ENCODE data around the gene GPC6. TPM values are rescaled to one million over a fixed set of nuclear protein-coding genes. Genes with fewer than 3 reads are reported as not detected.

GPC6 gene
- total RNA-seq, 1 experiment from 2014 or later: not detected

DNA sequence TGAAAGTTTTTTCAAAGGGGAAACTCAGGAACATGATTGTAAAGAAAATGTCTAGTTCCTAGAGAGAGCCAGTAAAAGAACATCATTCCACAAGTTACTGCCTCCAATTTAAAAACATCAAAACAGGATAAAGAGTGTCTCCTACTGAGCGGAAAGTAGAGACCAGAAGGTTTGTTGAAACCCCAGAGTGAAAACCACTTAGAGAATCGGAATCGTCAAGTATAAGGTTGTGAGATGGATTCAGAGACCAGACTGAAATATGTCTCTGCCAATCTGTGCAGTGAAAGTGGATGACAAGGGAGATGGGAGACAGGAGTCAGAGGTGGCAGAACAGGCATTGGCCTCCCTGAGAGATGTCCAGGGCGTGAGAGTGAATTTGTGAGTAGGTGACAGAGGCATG is 133.4 kb downstream of the GPC6 start:
- no peaks in the 10 kb centered on the region for H3K36me3 ChIP-seq (ENCODE audit: low read depth)
- H3K79me2 ChIP-seq (ENCODE audit: low read depth): no peaks in the 10 kb centered on the region
- no TSS peak for BruUV-seq (replicated peaks)
- no peaks in the 10 kb centered on the region for H3K4me1 ChIP-seq (replicated peaks; ENCODE audit: insufficient read depth)
- POLR2A ChIA-PET (ENCODE audit: unreplicated experiment): no interaction called here
- H3K27me3 ChIP-seq (ENCODE audit: insufficient read depth, low read depth): no peaks in the 10 kb centered on the region
- no peak overlapping the region for H3K4me3 ChIP-seq
- no peaks in the 10 kb centered on the region for H4K20me1 ChIP-seq (ENCODE audit: insufficient read depth)
- H3F3A ChIP-seq (ENCODE audit: insufficient read depth, low read depth): no peaks in the 10 kb centered on the region
- no peak overlapping the region for H2AFZ ChIP-seq
- no peaks in the 10 kb centered on the region for H3K9me3 ChIP-seq (ENCODE audit: insufficient read depth, low read depth)
- intact Hi-C loops (cut with micrococcal nuclease; ENCODE audit: unreplicated experiment): no loop called here
- H3K27ac ChIP-seq: no peak overlapping the region
- H3K4me2 ChIP-seq: no peak overlapping the region
- DNase-seq: no peak
- no peaks in the 10 kb centered on the region for H3K9me2 ChIP-seq (ENCODE audit: insufficient read depth)
- no peak for TF ChIP-seq EZH2 (IDR thresholded peaks at IDR 0.05; ENCODE audit: low read depth)
- CTCF ChIA-PET: no interaction called here

DNA sequence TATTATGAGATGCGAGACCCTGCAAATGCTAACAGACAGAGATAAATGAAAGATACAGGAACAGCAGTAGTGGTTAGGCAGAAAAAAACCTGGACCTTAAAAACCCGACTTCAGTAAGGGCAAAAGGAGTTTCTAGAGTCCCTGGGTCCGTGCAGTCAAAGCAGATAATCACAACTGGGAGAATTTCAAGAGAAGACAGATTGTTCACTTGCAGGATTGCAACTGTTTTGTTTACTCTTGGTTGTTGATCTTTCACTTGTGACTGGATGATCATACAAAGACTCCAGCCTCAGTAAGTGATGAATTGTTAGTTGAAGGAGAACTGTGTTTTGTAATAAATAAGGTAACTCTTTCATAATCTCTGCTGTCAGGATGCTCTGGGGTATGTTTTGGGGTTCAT is 135.1 kb downstream of the GPC6 start:
- Histone ChIP-seq H3K4me3 (no peak overlapping the region), H2AFZ (no peak overlapping the region), H3K79me2 (ENCODE audit: low read depth) (no peaks in the 10 kb centered on the region), H3K27me3 (ENCODE audit: insufficient read depth, low read depth) (no peaks in the 10 kb centered on the region), H3K4me1 (replicated peaks; ENCODE audit: insufficient read depth) (no peaks in the 10 kb centered on the region), H3K36me3 (ENCODE audit: low read depth) (no peaks in the 10 kb centered on the region), H4K20me1 (ENCODE audit: insufficient read depth) (no peaks in the 10 kb centered on the region), H3K27ac (no peak overlapping the region), H3K9me2 (ENCODE audit: insufficient read depth) (no peaks in the 10 kb centered on the region), H3K9me3 (ENCODE audit: insufficient read depth, low read depth) (no peaks in the 10 kb centered on the region), H3K4me2 (no peak overlapping the region), H3F3A (ENCODE audit: insufficient read depth, low read depth) (no peaks in the 10 kb centered on the region)
- no peak for DNase-seq
- POLR2A ChIA-PET (ENCODE audit: unreplicated experiment): no interaction called here
- intact Hi-C loops (cut with micrococcal nuclease; ENCODE audit: unreplicated experiment): no loop called here
- TF ChIP-seq CTCF (conservative IDR thresholded peaks at IDR 0.05) (no peak), EZH2 (IDR thresholded peaks at IDR 0.05; ENCODE audit: low read depth) (no peak)
- BruUV-seq (replicated peaks): no TSS peak
- CTCF ChIA-PET: no interaction called here

DNA sequence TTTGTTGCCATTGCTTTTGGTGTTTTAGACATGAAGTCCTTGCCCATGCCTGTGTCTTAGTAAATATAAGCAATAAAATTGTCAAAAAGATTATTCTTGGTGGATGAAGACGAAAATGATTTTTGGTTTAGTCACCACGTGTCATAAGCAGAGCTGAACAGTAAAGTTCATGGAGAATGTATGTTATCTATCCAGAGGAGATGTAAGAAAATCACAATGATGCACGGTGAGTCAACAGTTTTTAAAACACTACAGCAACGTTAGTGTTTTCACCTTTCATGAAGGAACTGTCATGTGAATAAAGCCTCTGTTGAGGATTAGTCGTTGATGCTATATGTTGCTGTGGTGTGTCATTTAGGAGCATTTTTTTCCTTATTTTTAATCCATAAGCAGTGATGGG is 137.6 kb downstream of the GPC6 start:
- DNase-seq: no peak
- H3K4me1 ChIP-seq (replicated peaks; ENCODE audit: insufficient read depth): no peaks in the 10 kb centered on the region
- no peak overlapping the region for H3K4me3 ChIP-seq
- BruUV-seq (replicated peaks): no TSS peak
- no peaks in the 10 kb centered on the region for H3K36me3 ChIP-seq (ENCODE audit: low read depth)
- H3K4me2 ChIP-seq: no peak overlapping the region
- H2AFZ ChIP-seq: no peak overlapping the region
- no peaks in the 10 kb centered on the region for H3F3A ChIP-seq (ENCODE audit: insufficient read depth, low read depth)
- no peaks in the 10 kb centered on the region for H3K9me2 ChIP-seq (ENCODE audit: insufficient read depth)
- TF ChIP-seq CTCF (conservative IDR thresholded peaks at IDR 0.05): no peak
- TF ChIP-seq EZH2 (IDR thresholded peaks at IDR 0.05; ENCODE audit: low read depth): no peak
- intact Hi-C loops (cut with micrococcal nuclease; ENCODE audit: unreplicated experiment): no loop called here
- H3K79me2 ChIP-seq (ENCODE audit: low read depth): no peaks in the 10 kb centered on the region
- CTCF ChIA-PET: no interaction called here
- H3K9me3 ChIP-seq (ENCODE audit: insufficient read depth, low read depth): no peaks in the 10 kb centered on the region
- H4K20me1 ChIP-seq (ENCODE audit: insufficient read depth): no peaks in the 10 kb centered on the region
- H3K27ac ChIP-seq: no peak overlapping the region
- no peaks in the 10 kb centered on the region for H3K27me3 ChIP-seq (ENCODE audit: insufficient read depth, low read depth)
- POLR2A ChIA-PET (ENCODE audit: unreplicated experiment): no interaction called here

GRCh38 chr13:93368296-93368695 is 141.7 kb downstream of the GPC6 start:
- BruUV-seq (replicated peaks): no TSS peak
- intact Hi-C loops (cut with micrococcal nuclease; ENCODE audit: unreplicated experiment): no loop called here

More at GRCh38 chr13:93368296-93368695, 141.7 kb downstream of the GPC6 start:
- ChIA-PET POLR2A (ENCODE audit: unreplicated experiment) (no interaction called here), CTCF (no interaction called here)
- Histone ChIP-seq H3K9me2 (ENCODE audit: insufficient read depth) (no peaks in the 10 kb centered on the region), H3F3A (ENCODE audit: insufficient read depth, low read depth) (no peaks in the 10 kb centered on the region), H3K4me2 (no peak overlapping the region), H3K79me2 (ENCODE audit: low read depth) (no peaks in the 10 kb centered on the region), H2AFZ (no peak overlapping the region), H3K36me3 (ENCODE audit: low read depth) (no peaks in the 10 kb centered on the region), H3K4me1 (replicated peaks; ENCODE audit: insufficient read depth) (no peaks in the 10 kb centered on the region), H3K9me3 (ENCODE audit: insufficient read depth, low read depth) (no peaks in the 10 kb centered on the region), H4K20me1 (ENCODE audit: insufficient read depth) (no peaks in the 10 kb centered on the region), H3K4me3 (no peak overlapping the region), H3K27me3 (ENCODE audit: insufficient read depth, low read depth) (no peaks in the 10 kb centered on the region), H3K27ac (no peak overlapping the region)
- no peak for TF ChIP-seq EZH2 (IDR thresholded peaks at IDR 0.05; ENCODE audit: low read depth)
- TF ChIP-seq CTCF (conservative IDR thresholded peaks at IDR 0.05): no peak
- no peak for DNase-seq
